GM19455 (cell line): ENCODE results near the gene FEZF1.

ENCODE experiments used
- ATAC-seq: cut with Tn5 transposase; IDR thresholded peaks from one replicate; pipeline ENCODE4 v1.9.1; 2021; ENCODE audit not compliant: unreplicated experiment

FEZF1 gene

DNA sequence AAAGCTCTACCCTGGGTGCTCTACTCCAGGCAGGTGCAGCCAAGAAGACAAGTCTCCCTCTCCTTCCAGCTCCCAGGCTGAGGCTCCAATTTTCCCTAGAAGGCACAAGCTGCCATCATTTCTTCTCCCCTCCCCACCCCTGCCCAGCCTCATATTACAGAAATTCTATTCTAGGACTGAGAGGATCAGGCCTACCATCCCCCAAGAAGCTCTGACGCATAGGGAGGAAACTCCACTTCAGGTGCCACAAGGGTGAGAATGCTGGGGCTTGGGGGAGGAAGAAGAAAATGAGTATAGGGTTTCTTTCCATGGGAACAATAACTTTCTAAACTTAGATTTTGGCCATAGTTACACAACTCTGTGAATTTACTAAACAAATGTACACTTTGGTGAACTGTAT is 35.3 kb downstream of the FEZF1 start:
- ATAC-seq: no peak

DNA sequence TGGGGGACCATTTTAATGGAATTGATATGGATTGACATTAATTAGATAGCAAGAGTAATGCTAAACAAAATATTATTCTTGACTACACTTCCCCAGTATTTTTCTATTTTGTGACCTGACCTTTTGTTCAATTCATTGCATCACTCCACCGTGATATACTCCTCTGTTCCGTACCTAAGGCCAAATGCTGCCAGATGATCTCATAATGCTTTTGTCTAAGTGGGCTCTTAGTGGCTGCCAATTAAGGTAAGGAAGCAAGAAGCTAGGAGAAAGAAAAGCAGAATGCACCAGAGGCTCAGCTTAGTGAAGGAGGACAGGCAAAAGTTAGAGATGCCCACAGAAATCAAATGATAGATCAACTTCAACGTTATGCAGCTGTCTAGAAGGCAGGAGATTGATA is 36.4 kb downstream of the FEZF1 start:
- ATAC-seq: no peak

DNA sequence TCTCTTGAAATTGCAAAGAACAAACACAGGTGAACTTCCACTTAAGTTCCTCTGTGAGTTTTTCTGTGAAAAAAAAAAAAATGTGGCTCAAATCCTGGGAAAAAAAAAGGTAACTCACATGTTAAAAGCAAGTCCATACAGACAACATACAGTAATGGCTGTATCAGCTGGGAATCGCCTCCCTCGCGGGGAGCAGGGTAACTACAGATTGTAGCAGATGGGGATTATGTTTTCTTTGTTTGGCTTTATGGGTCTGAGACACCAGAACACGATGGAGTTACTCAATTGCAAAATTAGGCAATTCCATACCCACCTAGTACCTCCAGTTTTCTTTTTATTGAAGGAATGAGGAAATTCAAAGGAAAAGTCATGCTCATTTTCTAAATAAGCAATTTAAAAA is 42.3 kb downstream of the FEZF1 start:
- no peak for ATAC-seq

DNA sequence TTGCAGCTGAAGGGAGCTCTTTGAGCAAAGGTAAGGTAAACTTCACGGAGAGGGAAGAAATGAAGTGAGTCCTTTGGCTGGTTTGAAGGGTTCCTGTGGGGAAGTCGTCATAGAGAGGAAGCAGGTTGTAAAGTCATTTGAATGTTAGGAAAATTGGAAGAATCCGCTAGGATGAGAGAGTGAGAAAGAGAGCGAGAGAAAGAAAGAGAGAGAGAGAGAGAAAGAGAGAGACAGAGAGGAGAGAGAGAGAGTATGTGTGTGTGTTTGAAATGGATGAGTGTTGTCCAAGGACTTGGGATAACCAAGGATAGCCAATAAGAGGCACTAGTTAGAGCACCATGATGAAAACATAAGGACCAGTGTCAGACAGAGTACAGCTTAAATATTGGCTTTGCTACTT is 43.1 kb downstream of the FEZF1 start:
- no peak for ATAC-seq

DNA sequence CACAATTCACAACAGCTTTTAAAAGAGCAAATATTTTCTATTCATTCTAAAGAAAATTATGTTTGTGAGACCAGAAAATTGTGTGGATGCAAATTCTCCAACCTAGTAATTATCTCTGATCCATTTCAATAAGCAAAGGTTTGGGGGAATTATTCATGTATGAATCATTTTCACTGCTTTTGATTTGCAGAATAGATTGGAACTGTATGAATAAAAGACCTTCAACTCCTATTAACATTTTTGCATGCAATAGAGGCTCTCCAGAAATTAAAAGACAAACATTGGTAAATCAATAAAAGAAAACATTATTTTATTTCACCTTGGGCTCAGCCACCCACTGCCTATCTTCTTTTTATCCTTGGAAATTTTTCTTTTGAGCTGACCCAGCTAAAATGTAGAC is 43.5 kb downstream of the FEZF1 start:
- no peak for ATAC-seq

DNA sequence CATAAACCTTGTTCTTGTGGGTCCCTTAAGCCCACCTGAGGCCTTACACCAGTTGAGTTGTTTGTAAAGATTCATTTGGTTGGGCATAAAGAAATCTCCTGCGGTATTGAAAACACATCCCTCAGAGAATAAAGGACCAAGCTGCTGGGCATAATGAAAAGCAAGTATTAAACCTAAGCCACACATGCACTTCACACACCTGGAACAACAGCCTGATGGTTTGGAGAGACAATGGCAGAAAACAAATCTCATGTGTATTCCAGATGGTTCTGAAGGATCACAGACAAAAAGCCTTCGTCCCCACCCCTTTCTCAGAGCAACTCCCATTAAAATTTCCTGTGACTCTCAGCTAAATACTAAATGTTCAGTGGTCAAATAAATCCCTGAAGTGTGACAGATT is 44.2 kb downstream of the FEZF1 start:
- no peak for ATAC-seq

DNA sequence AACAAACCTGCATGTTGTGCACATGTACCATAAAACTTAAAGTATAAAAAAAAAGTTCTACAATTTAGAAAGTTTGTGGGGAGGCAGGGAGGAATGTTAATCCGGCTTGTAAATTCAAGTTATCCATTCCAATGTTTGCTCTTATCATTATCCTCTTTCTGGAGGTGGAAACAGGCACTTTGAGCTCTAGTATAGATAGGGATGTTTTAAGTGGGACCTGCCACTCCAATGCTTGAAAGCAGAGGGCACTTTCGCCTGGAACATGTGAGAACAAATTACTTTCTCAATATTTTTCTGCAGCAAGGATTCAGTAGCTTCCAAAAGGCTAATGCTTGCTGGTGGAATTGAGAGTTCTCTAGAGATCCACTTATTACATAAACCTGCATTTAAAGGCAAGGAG is 45.6 kb downstream of the FEZF1 start:
- ATAC-seq: no peak

DNA sequence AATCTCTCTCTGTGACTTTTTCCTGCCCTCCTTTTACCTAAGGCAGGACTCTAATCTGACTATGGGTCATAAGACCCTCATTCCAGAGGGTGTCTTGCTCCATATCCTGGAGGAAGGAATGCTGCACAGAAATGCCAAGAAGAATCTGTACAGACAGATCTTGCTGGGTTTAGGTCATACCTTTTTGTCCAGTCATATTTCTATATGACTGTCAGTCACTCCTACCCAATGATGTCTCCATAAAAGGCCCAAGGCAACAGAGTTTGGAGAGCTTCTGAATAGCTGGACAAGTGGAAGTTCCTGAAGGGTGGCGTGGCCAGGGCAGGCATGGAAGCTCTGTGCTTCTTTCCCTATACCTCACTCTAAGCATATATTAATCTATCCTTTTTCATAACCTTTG is 47.5 kb downstream of the FEZF1 start:
- no peak for ATAC-seq

DNA sequence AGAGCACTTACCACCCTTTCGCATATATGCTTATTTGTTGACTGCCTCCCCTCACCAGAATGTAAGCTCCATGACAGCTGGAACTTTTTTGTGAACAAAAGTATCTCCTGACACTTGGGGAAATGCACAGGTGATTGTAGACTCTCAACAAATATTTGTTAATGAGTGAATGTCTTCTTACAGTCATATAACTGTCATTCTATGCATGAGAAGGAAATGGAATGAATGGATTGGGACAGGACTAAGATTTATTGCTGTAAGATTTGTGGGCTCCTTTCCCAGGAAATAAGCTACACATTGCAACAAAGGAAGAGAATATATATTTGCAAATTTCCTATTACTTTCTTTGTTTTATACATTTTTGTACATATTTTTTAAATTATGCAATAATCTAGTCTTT is 48.5 kb downstream of the FEZF1 start:
- ATAC-seq: no peak

DNA sequence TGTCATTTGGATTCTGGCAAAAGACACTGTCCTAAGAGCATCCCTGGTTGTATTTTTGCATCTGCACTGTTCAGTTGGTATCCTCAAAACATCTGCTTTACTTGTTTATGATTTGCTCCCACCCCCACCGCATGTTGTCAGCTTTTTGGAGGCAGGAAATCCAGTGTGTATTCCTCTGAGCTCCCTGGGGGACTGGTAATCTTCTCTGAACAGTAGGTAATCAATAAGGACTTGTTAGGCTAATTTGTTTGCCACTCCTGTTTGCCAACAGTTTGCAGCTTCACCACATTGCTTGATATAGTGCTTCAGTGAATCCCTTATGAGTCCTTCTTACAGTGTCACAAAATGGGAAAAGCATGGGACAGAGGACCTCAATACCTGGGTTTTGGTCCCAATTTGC is 49.1 kb downstream of the FEZF1 start:
- ATAC-seq: no peak
